SU-DHL-6 (cell line): ENCODE data around the gene RETN.

ENCODE experiments used
- H2AFZ ChIP-seq: fragments of 200-600 bp; sonication (generic); 2 replicates; pipeline ENCODE4 v1.6.1; 2014; ENCODE audit warnings: low read depth, mild to moderate bottlenecking, moderate library complexity, mixed read lengths, antibody characterized with exemption, low read length; ENCODE audit not compliant: severe bottlenecking
- H3F3A ChIP-seq: fragments of 200-600 bp; shearing (Covaris generic); 2 replicates; pipeline ENCODE4 v1.6.0; 2016; ENCODE audit warnings: antibody characterized with exemption, mild to moderate bottlenecking; ENCODE audit not compliant: insufficient read depth
- H3K27ac ChIP-seq: fragments of 200-600 bp; sonication (generic); 2 replicates; pipeline ENCODE4 v1.5.1; 2016; ENCODE audit warnings: low read depth, mild to moderate bottlenecking, low read length, moderate library complexity, mixed read lengths
- H3K27me3 ChIP-seq: fragments of 200-600 bp; sonication (generic), shearing (Covaris generic); 2 replicates; pipeline ENCODE4 v1.6.0; 2014; ENCODE audit warnings: mild to moderate bottlenecking, low read length
- H3K36me3 ChIP-seq: fragments of 200-600 bp; sonication (generic); 2 replicates; pipeline ENCODE4 v1.6.1; 2014; ENCODE audit warnings: mild to moderate bottlenecking, low read length, mixed read lengths
- H3K4me2 ChIP-seq: fragments of 300-600, 200-600 bp; shearing (Covaris generic), sonication (generic); 2 replicates; pipeline ENCODE4 v1.6.0; 2014; ENCODE audit warnings: low read length, low read depth, mild to moderate bottlenecking; ENCODE audit not compliant: poor library complexity, severe bottlenecking
- H3K4me3 ChIP-seq: fragments of 200-600 bp; sonication (generic); 2 replicates; pipeline ENCODE4 v1.5.1; 2014; ENCODE audit warnings: antibody characterized with exemption, low read length, mild to moderate bottlenecking, mixed read lengths; ENCODE audit not compliant: insufficient read depth, poor library complexity, severe bottlenecking
- H3K79me2 ChIP-seq: fragments of 200-600 bp; sonication (generic); 2 replicates; pipeline ENCODE4 v1.6.1; 2014; ENCODE audit warnings: mild to moderate bottlenecking, low read length, moderate library complexity; ENCODE audit not compliant: insufficient read depth
- H3K9ac ChIP-seq: fragments of 200-600 bp; sonication (generic); 2 replicates; pipeline ENCODE4 v1.7.0; 2014; ENCODE audit warnings: mild to moderate bottlenecking, low read length
- H3K9me2 ChIP-seq: fragments of 200-600 bp; sonication (generic); replicated peaks from 2 replicates; pipeline ENCODE4 v1.6.1; 2014; ENCODE audit warnings: low read length; ENCODE audit not compliant: insufficient read depth
- H3K9me3 ChIP-seq: fragments of 200-600 bp; sonication (generic); 2 replicates; pipeline ENCODE4 v1.6.1; 2014; ENCODE audit warnings: low read length, mixed read lengths; ENCODE audit not compliant: insufficient read depth
- H4K20me1 ChIP-seq: fragments of 200-600 bp; sonication (generic); 2 replicates; pipeline ENCODE4 v1.6.1; 2014; ENCODE audit warnings: low read depth, mild to moderate bottlenecking, antibody characterized with exemption, low read length, moderate library complexity, mixed read lengths
- EZH2phosphoT487 ChIP-seq: fragments of 200-600 bp; sonication (generic), shearing (Covaris generic); conservative IDR thresholded peaks from 2 replicates; pipeline ENCODE4 v1.6.1; 2018; ENCODE audit warnings: mild to moderate bottlenecking, antibody characterized with exemption, low read length, moderate library complexity, mixed read lengths
- TF ChIP-seq, protein P1 (sequence below): fragments of 200-600 bp; sonication (generic); IDR thresholded peaks from one replicate; pipeline ENCODE4 v1.5.1; 2017; ENCODE audit warnings: antibody characterized with exemption, mild to moderate bottlenecking, low read length, moderate library complexity; ENCODE audit not compliant: insufficient read depth, poor library complexity, severe bottlenecking

The RETN gene

DNA sequence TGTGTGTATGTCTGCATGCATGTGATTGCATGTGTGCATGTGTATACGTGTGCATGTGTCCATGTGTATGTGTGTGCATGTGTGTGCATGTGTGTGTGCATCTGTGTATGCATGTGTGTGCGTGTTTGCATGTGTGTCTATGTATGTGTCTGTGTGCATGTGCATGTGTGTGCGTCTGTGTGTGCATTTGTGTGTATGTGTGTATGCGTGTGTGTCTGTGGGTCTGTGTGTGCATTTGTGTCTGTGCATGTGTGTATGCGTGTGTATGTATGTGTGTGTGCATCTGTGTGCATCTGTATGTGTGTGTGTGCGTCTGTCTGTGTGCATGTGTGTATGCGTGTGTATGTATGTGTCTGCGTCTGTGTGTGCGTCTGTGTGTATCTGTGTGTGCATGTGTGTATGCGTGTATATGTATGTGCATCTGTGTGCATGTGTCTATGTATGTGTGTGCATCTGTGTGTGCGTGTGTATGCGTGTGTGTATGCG lies 28.9 kb upstream of the RETN start:
- H2AFZ ChIP-seq = no peak overlapping the region

DNA sequence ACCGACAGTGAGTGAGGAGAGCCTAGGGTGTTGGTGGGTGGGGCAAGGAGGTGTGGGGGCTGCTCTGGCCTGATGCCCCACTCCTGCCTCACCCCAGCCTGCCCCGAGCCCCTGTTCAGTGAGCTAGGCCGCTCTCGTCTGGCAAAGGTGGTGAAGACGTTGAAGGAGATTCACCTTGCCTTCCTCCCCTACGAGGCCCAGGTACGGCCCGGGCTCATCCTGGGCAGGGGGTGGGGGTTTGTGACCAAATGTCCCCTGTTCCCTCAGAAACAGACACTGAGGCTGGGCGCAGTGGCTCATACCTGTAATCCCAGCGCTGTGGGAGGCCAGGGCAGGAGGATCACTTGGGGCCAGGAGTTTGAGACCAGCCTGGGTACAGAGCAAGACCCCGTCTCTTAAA lies 28.0 kb upstream of the RETN start:
- Histone ChIP-seq H3K27me3 (no peaks in the 10 kb centered on the region), H4K20me1 (no peaks in the 10 kb centered on the region), H3K9me3 (no peaks in the 10 kb centered on the region), H3F3A (no peaks in the 10 kb centered on the region), H3K36me3 (no peaks in the 10 kb centered on the region), H3K4me2 (no peak overlapping the region), H3K4me3 (no peak overlapping the region), H2AFZ (no peak overlapping the region), H3K27ac (no peak overlapping the region), H3K9ac (no peak overlapping the region), H3K79me2 (0 out of 2 replicates have a peak, but pooled peaks cover 7% of the 10 kb centered on the region), H3K9me2 (no peaks in the 10 kb centered on the region)
- no peak for TF ChIP-seq EZH2phosphoT487
- TF ChIP-seq, protein P1, sequence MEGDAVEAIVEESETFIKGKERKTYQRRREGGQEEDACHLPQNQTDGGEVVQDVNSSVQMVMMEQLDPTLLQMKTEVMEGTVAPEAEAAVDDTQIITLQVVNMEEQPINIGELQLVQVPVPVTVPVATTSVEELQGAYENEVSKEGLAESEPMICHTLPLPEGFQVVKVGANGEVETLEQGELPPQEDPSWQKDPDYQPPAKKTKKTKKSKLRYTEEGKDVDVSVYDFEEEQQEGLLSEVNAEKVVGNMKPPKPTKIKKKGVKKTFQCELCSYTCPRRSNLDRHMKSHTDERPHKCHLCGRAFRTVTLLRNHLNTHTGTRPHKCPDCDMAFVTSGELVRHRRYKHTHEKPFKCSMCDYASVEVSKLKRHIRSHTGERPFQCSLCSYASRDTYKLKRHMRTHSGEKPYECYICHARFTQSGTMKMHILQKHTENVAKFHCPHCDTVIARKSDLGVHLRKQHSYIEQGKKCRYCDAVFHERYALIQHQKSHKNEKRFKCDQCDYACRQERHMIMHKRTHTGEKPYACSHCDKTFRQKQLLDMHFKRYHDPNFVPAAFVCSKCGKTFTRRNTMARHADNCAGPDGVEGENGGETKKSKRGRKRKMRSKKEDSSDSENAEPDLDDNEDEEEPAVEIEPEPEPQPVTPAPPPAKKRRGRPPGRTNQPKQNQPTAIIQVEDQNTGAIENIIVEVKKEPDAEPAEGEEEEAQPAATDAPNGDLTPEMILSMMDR = no peak

More for the DNA sequence above, 28.9 kb upstream of the RETN start:
- Histone ChIP-seq H4K20me1 (no peaks in the 10 kb centered on the region), H3K9ac (no peak overlapping the region), H3K4me3 (no peak overlapping the region), H3K36me3 (no peaks in the 10 kb centered on the region), H3K9me3 (no peaks in the 10 kb centered on the region), H3K4me2 (no peak overlapping the region), H3K9me2 (no peaks in the 10 kb centered on the region), H3K27ac (no peak overlapping the region), H3F3A (no peaks in the 10 kb centered on the region), H3K27me3 (no peaks in the 10 kb centered on the region), H3K79me2 (0 out of 2 replicates have a peak, but pooled peaks cover 7% of the 10 kb centered on the region)
- TF ChIP-seq, protein P1 = no peak
- TF ChIP-seq EZH2phosphoT487 = no peak

DNA sequence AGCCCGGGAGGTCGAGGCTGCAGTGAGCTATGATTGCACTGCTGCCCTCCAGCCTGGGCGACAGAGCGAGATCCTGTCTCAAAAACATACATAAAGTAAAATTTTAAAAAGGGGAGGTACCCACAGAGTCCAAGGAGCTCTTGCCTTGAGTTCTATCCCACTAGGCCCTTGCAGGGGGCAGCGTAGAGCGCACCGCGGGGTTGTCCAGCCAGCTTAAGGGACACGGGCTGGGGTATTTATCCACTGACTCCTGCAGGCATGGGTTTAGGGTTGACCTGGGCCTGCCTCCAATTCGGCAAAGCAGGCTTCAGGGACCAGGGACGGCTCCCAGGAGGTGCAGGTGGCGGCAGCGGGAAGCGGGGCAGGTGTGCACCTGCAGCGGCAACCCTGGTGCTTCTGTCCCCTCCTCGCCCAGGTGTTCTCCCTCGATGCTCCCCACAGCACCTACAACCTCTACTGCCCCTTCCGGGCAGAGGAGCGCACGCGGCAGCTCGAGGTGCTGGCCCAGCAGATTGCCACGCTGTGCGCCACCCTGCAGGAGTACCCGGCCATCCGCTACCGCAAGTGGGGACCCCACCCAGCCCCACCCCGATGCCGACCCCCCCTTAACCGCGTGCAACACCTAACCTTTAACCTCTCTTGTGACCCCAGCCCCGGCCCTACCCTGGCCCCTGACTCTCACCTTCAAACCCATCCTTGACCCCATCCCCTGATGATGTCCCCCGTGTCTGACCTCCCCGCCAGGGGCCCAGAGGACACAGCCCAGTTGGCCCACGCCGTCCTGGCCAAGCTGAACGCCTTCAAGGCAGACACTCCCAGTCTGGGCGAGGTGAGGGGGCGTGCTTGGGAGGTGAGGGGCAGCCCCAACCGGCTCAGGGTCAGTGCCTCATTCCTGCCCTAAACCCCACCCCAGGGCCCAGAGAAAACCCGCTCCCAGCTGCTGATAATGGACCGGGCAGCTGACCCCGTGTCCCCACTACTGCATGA lies 27.3 kb upstream of the RETN start:
- Histone ChIP-seq H4K20me1 (no peaks in the 10 kb centered on the region), H3K9me3 (no peaks in the 10 kb centered on the region), H2AFZ (no peak overlapping the region), H3K27ac (no peak overlapping the region), H3F3A (no peaks in the 10 kb centered on the region), H3K4me2 (no peak overlapping the region), H3K27me3 (no peaks in the 10 kb centered on the region), H3K79me2 (0 out of 2 replicates have a peak, but pooled peaks cover 7% of the 10 kb centered on the region), H3K36me3 (no peaks in the 10 kb centered on the region), H3K9me2 (no peaks in the 10 kb centered on the region), H3K4me3 (no peak overlapping the region), H3K9ac (no peak overlapping the region)
- no peak for TF ChIP-seq EZH2phosphoT487
- TF ChIP-seq, protein P1 = no peak
